Upper lobe of left lung (tissue), 6 donors: ENCODE results near the gene FMNL2. TPM values are rescaled to one million over a fixed set of nuclear protein-coding genes. Genes with fewer than 3 reads are reported as not detected.

Source experiments
- ATAC-seq, 2 donors: fragments of 200-7000 bp; cut with Tn5 transposase; one replicate each; pipeline ENCODE4 v1.9.1; 2022; ENCODE audit warnings: mild to moderate bottlenecking in 2 of 2, moderate library complexity in 2 of 2; ENCODE audit not compliant: low FRiP score in 2 of 2
- DNase-seq, 2 donors: peaks; one replicate each; pipeline ENCODE4 v3.0.0-alpha.2; 2019 to 2020
- H3K27ac ChIP-seq, 4 donors: fragments of 200-600 bp; sonication (generic); one replicate each; pipeline ENCODE4 v1.5.1; 2016 to 2019
- H3K27me3 ChIP-seq, 4 donors: fragments of 200-600 bp; sonication (generic); one replicate each; pipeline ENCODE4 v1.5.1; 2017 to 2019
- H3K36me3 ChIP-seq, 4 donors: fragments of 200-600 bp; sonication (generic); one replicate each; pipeline ENCODE4 v1.5.1; 2016 to 2019
- H3K4me1 ChIP-seq, 4 donors: fragments of 200-600 bp; sonication (generic); one replicate each; pipeline ENCODE4 v1.5.1; 2018 to 2019
- H3K4me3 ChIP-seq, 4 donors: fragments of 200-600 bp; sonication (generic); one replicate each; pipeline ENCODE4 v1.5.1; 2017 to 2019; ENCODE audit warnings: mild to moderate bottlenecking in 2 of 4, moderate library complexity in 1 of 4
- H3K9me3 ChIP-seq, 4 donors: fragments of 200-600 bp; sonication (generic); one replicate each; pipeline ENCODE4 v1.5.1; 2018 to 2019
- CTCF ChIP-seq, 6 experiments: fragments of 450-650 bp in 4 of 6; fragments of 200-600 bp in 2 of 6; sonication (generic) in 2 of 6; IDR thresholded peaks; one replicate each; pipeline ENCODE4 v1.5.1; 2016 to 2019; ENCODE audit warnings: antibody characterized with exemption in 6 of 6
- EP300 ChIP-seq, 4 donors: sonication (generic); formaldehyde crosslinking; IDR thresholded peaks; one replicate each; pipeline ENCODE4 v1.5.1; 2017; ENCODE audit warnings: antibody characterized with exemption in 4 of 4, control low read depth in 2 of 4
- POLR2A ChIP-seq, 4 donors: fragments of 450-650 bp; IDR thresholded peaks; one replicate each; pipeline ENCODE4 v1.5.1; 2016 to 2017; ENCODE audit warnings: antibody characterized with exemption in 4 of 4, mild to moderate bottlenecking in 2 of 4
- POLR2AphosphoS5 ChIP-seq, 2 donors: sonication (generic); formaldehyde crosslinking; IDR thresholded peaks; one replicate each; pipeline ENCODE4 v1.5.1; 2017; ENCODE audit warnings: antibody characterized with exemption in 2 of 2
- WGBS, 2 donors: methylation state at CpG; one replicate each; pipeline ENCODE4 v1.1.5; 2017 to 2018; 5-methylcytosine and 5-hydroxymethylcytosine counted together
- total RNA-seq, 6 donors: library from RNA; depleted of rRNA in 4 of 6; stranded (reverse); fragments of >200 nt in 4 of 6; gene quantifications; one replicate each; pipeline versions ENCODE4 v1.1.0 to v1.2.1, GENCODE V29; 2016 to 2021
- donor health status: DM: no; HTN: no; CAD: no; lungs with moderate emphysema.
- donor health status: DM: no; HTN: yes; CAD: no; lungs with severe emphysema.

Gene FMNL2
- total RNA-seq, 6 donors from 2014 or later: 49.9 to 160 (median 66.9) TPM

- H3K36me3 ChIP-seq: peaks cover 0 to 7% (median 0%) of the 10 kb centered on the region in 4 donors
- H3K27ac ChIP-seq: peak overlapping the region in 2 of 4 donors; percentile 40 to 54
- H3K4me3 ChIP-seq: no peak overlapping the region
- 59 to 67% methylated on average over 4 of the region's 4 CpGs for WGBS, 2 donors
- ATAC-seq: no peak
- no peaks in the 10 kb centered on the region for H3K9me3 ChIP-seq
- H3K27me3 ChIP-seq: no peaks in the 10 kb centered on the region
- no peak for DNase-seq
- peaks cover 4 to 12% (median 9%) of the 10 kb centered on the region in 4 donors for H3K4me1 ChIP-seq
- TF ChIP-seq EP300 (IDR thresholded peaks at IDR 0.05) (no peak), POLR2A (IDR thresholded peaks at IDR 0.05) (no peak), CTCF (IDR thresholded peaks at IDR 0.05) (no peak), POLR2AphosphoS5 (IDR thresholded peaks at IDR 0.05) (no peak)
Observed at GRCh38 chr2:152542337-152542994, 207.5 kb downstream of the FMNL2 start.

GRCh38 chr2:152542995-152543481 is 208.1 kb downstream of the FMNL2 start:
- no peak for TF ChIP-seq POLR2AphosphoS5 (IDR thresholded peaks at IDR 0.05)
- TF ChIP-seq CTCF (IDR thresholded peaks at IDR 0.05): no peak
- no peak for TF ChIP-seq EP300 (IDR thresholded peaks at IDR 0.05)
- TF ChIP-seq POLR2A (IDR thresholded peaks at IDR 0.05): no peak
- ATAC-seq (peak; percentile 60 to 72), DNase-seq (no peak)
- H3K36me3 ChIP-seq: peaks cover 0 to 7% (median 0%) of the 10 kb centered on the region in 4 donors
- H3K27me3 ChIP-seq: no peaks in the 10 kb centered on the region
- no peaks in the 10 kb centered on the region for H3K9me3 ChIP-seq
- H3K4me3 ChIP-seq: no peak overlapping the region
- peak overlapping the region in 3 of 4 donors; percentile 33 to 63 (median 54) for H3K27ac ChIP-seq
- H3K4me1 ChIP-seq: peaks cover 4 to 16% (median 9%) of the 10 kb centered on the region in 4 donors
- 33 to 37% methylated on average over 4 of the region's 4 CpGs for WGBS, 2 donors

- TF ChIP-seq POLR2A (IDR thresholded peaks at IDR 0.05): no peak
- TF ChIP-seq CTCF (IDR thresholded peaks at IDR 0.05): no peak
- no peak for TF ChIP-seq EP300 (IDR thresholded peaks at IDR 0.05)
- no peak for TF ChIP-seq POLR2AphosphoS5 (IDR thresholded peaks at IDR 0.05)
- peak overlapping the region in 1 of 4 donors; percentile 63 for H3K27ac ChIP-seq
- H3K4me3 ChIP-seq: no peak overlapping the region
- WGBS, 2 donors: 68 to 73% methylated on average over 4 of the region's 4 CpGs
- H3K9me3 ChIP-seq: no peaks in the 10 kb centered on the region
- no peaks in the 10 kb centered on the region for H3K27me3 ChIP-seq
- ATAC-seq (no peak), DNase-seq (no peak)
- peaks cover 0 to 7% (median 0%) of the 10 kb centered on the region in 4 donors for H3K36me3 ChIP-seq
- H3K4me1 ChIP-seq: peaks cover 4 to 19% (median 9%) of the 10 kb centered on the region in 4 donors
Observed at GRCh38 chr2:152543717-152544116, 208.7 kb downstream of the FMNL2 start.

- no peak for ATAC-seq
- Histone ChIP-seq H3K27me3 (no peaks in the 10 kb centered on the region), H3K36me3 (peaks cover 0 to 7% (median 0%) of the 10 kb centered on the region in 4 donors), H3K9me3 (no peaks in the 10 kb centered on the region), H3K4me3 (no peak overlapping the region), H3K4me1 (peaks cover 4 to 19% (median 9%) of the 10 kb centered on the region in 4 donors), H3K27ac (peak overlapping the region in 1 of 4 donors; percentile 63)
- WGBS, 2 donors: 62 to 81% methylated on average over 2 of the region's 2 CpGs
- TF ChIP-seq EP300 (IDR thresholded peaks at IDR 0.05): no peak
- TF ChIP-seq POLR2AphosphoS5 (IDR thresholded peaks at IDR 0.05): no peak
- TF ChIP-seq CTCF (IDR thresholded peaks at IDR 0.05): no peak
- no peak for TF ChIP-seq POLR2A (IDR thresholded peaks at IDR 0.05)
- DNase-seq: no peak
Observed at GRCh38 chr2:152544638-152545037, 209.7 kb downstream of the FMNL2 start.
